ENCODE results near the gene HMG20B.

GRCh38 chr19:3623716-3624115 is 51.0 kb downstream of the HMG20B start:
- TF ChIP-seq CREB1 (IDR thresholded peaks at IDR 0.05; ENCODE audit: low read depth) (no peak), TCF12 (IDR thresholded peaks at IDR 0.05; ENCODE audit: low read depth) (no peak), YY1 (IDR thresholded peaks at IDR 0.05; ENCODE audit: low read depth) (no peak), EP300 (IDR thresholded peaks at IDR 0.05; ENCODE audit: borderline replicate concordance) (no peak), ZBTB7A (IDR thresholded peaks at IDR 0.05; ENCODE audit: low read depth) (no peak), RAD21 (IDR thresholded peaks at IDR 0.05; ENCODE audit: low read depth) (no peak), TAF1 (IDR thresholded peaks at IDR 0.05; ENCODE audit: low read depth) (no peak), MAX (IDR thresholded peaks at IDR 0.05) (no peak), CEBPB (IDR thresholded peaks at IDR 0.05) (no peak), TEAD4 (IDR thresholded peaks at IDR 0.05) (no peak), EGR1 (IDR thresholded peaks at IDR 0.05) (no peak), NFIC (IDR thresholded peaks at IDR 0.05) (no peak), FOXM1 (IDR thresholded peaks at IDR 0.05; ENCODE audit: borderline replicate concordance, low read depth) (no peak)
- TF ChIP-seq, protein P1, sequence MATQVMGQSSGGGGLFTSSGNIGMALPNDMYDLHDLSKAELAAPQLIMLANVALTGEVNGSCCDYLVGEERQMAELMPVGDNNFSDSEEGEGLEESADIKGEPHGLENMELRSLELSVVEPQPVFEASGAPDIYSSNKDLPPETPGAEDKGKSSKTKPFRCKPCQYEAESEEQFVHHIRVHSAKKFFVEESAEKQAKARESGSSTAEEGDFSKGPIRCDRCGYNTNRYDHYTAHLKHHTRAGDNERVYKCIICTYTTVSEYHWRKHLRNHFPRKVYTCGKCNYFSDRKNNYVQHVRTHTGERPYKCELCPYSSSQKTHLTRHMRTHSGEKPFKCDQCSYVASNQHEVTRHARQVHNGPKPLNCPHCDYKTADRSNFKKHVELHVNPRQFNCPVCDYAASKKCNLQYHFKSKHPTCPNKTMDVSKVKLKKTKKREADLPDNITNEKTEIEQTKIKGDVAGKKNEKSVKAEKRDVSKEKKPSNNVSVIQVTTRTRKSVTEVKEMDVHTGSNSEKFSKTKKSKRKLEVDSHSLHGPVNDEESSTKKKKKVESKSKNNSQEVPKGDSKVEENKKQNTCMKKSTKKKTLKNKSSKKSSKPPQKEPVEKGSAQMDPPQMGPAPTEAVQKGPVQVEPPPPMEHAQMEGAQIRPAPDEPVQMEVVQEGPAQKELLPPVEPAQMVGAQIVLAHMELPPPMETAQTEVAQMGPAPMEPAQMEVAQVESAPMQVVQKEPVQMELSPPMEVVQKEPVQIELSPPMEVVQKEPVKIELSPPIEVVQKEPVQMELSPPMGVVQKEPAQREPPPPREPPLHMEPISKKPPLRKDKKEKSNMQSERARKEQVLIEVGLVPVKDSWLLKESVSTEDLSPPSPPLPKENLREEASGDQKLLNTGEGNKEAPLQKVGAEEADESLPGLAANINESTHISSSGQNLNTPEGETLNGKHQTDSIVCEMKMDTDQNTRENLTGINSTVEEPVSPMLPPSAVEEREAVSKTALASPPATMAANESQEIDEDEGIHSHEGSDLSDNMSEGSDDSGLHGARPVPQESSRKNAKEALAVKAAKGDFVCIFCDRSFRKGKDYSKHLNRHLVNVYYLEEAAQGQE (IDR thresholded peaks at IDR 0.05; ENCODE audit: low read depth) = no peak
